NB4 (cell line): Measurements from ENCODE around the gene PLCB3.

Source experiments
- DNase-seq: peaks from one replicate; pipeline ENCODE4 v3.0.0; 2010; ENCODE audit warnings: low read depth
- H3K4me3 ChIP-seq: one replicate; pipeline ENCODE4 v1.5.1; 2011; ENCODE audit warnings: mild to moderate bottlenecking, low read depth, low read length, moderate library complexity
- CTCF ChIP-seq: IDR thresholded peaks from one replicate; pipeline ENCODE4 v1.5.1; 2012; ENCODE audit warnings: low read depth, low read length
- MAX ChIP-seq: IDR thresholded peaks from 2 replicates; pipeline ENCODE4 v1.6.1; 2011; ENCODE audit warnings: low read depth, low read length
- MYC ChIP-seq: IDR thresholded peaks from 2 replicates; pipeline ENCODE4 v1.6.1; 2011; ENCODE audit warnings: low read depth, low read length
- POLR2A ChIP-seq: IDR thresholded peaks from 2 replicates; pipeline ENCODE4 v1.6.1; 2011; ENCODE audit warnings: mild to moderate bottlenecking; ENCODE audit not compliant: insufficient read length; ENCODE audit errors: extremely low read depth

Gene PLCB3

GRCh38 chr11:64299847-64300648 is 48.7 kb downstream of the PLCB3 start, which contains the start of gene CATSPERZ:
TSS of gene CATSPERZ (plus strand) at chr11:64300358. CDS start at chr11:64300411, 53 bp downstream.
- H3K4me3 ChIP-seq = peak within 1 kb of the TSS; percentile 28
- TF ChIP-seq MYC (no peak), CTCF (no peak), POLR2A (no peak), MAX (no peak)
- no peak for DNase-seq

- TF ChIP-seq POLR2A = no peak
- TF ChIP-seq MYC = no peak
- TF ChIP-seq MAX = no peak
- no peak for TF ChIP-seq CTCF
- H3K4me3 ChIP-seq = peak overlapping the region; percentile 85
- DNase-seq = no peak
Observed at GRCh38 chr11:64303109-64304031, 52.0 kb downstream of the PLCB3 start.

- no peak for DNase-seq
- no peak for TF ChIP-seq POLR2A
- TF ChIP-seq MAX = no peak
- TF ChIP-seq CTCF = no peak
- no peak for TF ChIP-seq MYC
- peak overlapping the region; percentile 85 for H3K4me3 ChIP-seq
Observed at GRCh38 chr11:64304032-64304315, 52.6 kb downstream of the PLCB3 start.

- TF ChIP-seq MAX = peak; percentile 98
- TF ChIP-seq POLR2A = peak; percentile 69
- TF ChIP-seq MYC = peak; percentile 93
- TF ChIP-seq CTCF = peak; percentile 91
- peak overlapping the region; percentile 85 for H3K4me3 ChIP-seq
- DNase-seq = peak; percentile 98
Observed at GRCh38 chr11:64304316-64305072, 53.2 kb downstream of the PLCB3 start.

GRCh38 chr11:64305075-64305690 is 53.9 kb downstream of the PLCB3 start, which contains the start of gene ESRRA:
TSS of gene ESRRA (plus strand) at chr11:64305524. CDS start at chr11:64307180, 1,656 bp downstream.
- no peak for TF ChIP-seq MYC
- TF ChIP-seq POLR2A = peak; percentile 57
- TF ChIP-seq MAX = peak; percentile 59
- peak within 1 kb of the TSS; percentile 98 for H3K4me3 ChIP-seq
- peak; percentile 100 for DNase-seq
